HG02885 (cell line): ENCODE measurements around the gene HMGCL.
"Not testable (repeated sequence)": the region's sequence is repeated elsewhere in the genome, so short reads cannot be mapped to it uniquely, and the experiment has no call there.

Experiments used
- ATAC-seq: cut with Tn5 transposase; IDR thresholded peaks from one replicate; pipeline ENCODE4 v1.9.1; 2021; ENCODE audit warnings: mild to moderate bottlenecking; ENCODE audit not compliant: unreplicated experiment, poor library complexity

The HMGCL gene

GRCh38 chr1:23799570-23800399 is 25.4 kb downstream of the HMGCL start:
- peak; percentile 14 for ATAC-seq

DNA sequence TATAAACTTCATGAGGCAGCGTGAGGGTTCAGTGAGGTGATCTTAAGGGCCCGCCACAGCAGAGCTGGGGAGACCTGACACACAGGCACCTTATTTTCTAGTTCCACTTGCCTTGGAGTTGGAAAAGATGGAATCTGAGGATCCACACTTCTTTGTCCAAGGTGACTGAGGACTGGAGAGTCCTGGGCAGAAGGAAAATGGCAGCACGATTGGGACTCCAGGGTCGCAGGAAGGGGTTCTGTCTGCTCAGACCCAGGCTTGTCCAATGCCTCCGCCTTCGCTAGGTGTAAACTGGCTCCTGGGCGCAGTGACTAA is 26.0 kb downstream of the HMGCL start:
- ATAC-seq, result no peak

DNA sequence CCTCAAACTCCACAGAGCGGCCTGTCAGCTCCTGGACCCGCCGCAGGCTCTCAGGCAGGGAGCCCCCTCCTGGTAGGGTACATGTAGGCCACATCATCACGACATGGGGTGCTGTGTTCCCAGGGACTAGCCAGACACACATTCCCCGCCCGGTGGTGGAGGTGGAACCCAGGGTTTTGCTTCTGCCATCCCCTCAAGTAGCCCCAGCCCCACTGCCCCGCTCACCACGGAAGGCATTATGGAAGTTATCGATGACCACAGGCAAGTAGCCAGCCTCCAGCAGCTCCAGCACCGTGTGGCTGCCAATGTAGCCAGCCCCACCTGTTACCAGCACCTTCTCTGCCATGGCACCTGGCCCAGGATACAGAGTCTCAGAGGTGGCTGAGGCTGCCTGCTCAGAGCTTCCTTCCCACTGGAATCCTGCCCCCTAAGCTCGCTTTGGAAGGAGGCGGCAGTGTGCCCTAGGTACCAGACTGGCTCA is 26.5 kb downstream of the HMGCL start:
- no peak for ATAC-seq

- ATAC-seq, result no peak
Measured at GRCh38 chr1:23797478-23798448, 27.5 kb downstream of the HMGCL start.

DNA sequence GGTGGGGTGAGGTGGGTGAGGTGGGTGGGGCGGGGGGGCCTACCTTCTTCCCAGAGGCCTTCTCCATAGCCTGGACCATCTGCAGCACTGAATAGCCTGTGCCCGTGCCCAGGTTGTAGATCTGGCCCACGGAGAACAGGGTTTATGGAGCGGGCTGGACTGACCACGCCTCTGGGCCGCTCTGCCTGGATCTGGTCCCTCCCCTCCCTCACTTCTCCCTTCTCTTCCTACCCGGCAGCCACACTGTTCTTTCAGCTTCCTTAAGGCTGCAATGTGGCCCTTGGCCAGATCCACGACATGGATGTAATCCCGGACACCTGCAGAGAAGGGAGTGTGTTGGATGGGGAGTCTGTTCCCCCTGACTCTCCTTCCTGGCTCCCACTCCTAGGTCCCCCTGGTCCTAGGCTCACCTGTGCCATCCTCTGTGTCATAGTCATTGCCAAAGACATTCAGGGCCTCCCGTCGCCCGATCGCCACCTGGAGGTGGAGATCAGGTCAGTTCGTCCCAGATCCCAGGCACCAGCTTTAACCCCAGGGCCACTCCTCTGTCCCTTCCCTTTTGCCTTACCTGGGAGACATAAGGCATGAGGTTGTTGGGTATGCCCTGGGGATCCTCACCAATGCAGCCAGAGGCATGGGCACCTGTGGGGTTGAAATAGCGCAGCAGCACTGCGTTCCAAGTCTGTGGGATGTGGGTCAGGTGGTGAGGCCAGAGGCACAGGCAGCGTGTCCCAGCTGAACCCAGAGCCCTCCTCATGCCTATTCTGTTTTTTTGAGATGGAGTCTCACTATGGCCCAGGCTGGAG is 28.6 kb downstream of the HMGCL start:
- ATAC-seq, result no peak

GRCh38 chr1:23795676-23796465 is 29.4 kb downstream of the HMGCL start:
- ATAC-seq, result no peak

DNA sequence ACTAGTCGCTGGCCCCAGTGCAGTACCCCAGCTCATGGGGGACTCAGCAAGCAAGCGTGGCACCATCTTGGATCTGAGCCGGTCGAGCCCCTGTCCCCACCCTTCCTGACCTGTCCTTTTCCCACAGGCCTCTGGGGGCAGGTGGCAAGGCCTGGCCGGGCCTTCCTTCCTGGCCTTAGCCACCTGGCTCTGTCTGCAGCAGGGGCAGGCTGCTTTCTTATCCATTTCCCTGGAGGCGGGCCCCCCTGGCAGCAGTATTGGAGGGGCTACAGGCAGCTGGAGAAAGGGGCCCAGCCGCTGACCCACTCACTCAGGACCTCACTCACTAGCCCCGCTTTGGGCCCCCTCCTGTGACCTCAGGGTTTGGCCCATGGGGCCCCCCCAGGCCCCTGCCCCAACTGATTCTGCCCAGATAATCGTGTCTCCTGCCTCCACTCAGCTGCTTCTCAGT is 30.5 kb downstream of the HMGCL start:
- ATAC-seq, result not testable (repeated sequence)

- ATAC-seq, result no peak
Measured at GRCh38 chr1:23793861-23794731, 31.1 kb downstream of the HMGCL start.

DNA sequence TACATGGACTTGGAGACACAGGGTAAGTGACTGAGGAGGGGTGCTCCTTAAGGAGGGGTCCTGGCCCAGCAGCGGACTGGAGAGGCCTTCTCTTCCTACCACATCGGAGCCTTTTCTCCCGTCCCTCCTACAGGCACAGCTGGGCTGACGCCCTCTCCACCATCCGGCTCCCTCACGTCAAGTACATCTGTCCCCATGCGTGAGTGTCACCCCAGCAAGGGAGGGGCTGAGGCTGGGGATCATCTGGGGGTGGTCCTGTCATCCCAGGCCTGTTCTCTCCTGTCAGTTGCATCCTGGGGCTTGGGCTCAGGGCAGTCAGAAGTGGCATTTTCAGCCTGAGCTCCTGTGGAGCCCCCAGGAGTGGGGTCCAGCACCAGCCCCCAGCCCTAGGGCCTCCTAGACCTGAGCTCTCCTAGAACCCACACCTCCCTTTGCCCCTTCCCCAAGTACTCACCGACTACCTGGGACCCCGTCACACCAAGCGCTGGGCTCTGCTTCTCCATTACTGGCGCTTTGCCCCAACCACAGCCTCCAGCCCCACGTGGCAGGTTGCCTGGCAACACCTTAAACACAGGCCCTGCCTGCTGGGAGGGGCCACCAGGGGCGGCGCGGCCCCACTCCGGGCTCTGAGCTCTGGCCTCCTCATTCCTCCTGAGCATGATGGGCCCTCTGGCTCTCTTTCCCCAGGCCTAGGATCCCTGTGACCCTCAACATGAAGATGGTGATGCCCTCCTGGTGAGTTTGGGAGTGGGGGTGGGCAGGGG is 32.0 kb downstream of the HMGCL start:
- ATAC-seq, result no peak

DNA sequence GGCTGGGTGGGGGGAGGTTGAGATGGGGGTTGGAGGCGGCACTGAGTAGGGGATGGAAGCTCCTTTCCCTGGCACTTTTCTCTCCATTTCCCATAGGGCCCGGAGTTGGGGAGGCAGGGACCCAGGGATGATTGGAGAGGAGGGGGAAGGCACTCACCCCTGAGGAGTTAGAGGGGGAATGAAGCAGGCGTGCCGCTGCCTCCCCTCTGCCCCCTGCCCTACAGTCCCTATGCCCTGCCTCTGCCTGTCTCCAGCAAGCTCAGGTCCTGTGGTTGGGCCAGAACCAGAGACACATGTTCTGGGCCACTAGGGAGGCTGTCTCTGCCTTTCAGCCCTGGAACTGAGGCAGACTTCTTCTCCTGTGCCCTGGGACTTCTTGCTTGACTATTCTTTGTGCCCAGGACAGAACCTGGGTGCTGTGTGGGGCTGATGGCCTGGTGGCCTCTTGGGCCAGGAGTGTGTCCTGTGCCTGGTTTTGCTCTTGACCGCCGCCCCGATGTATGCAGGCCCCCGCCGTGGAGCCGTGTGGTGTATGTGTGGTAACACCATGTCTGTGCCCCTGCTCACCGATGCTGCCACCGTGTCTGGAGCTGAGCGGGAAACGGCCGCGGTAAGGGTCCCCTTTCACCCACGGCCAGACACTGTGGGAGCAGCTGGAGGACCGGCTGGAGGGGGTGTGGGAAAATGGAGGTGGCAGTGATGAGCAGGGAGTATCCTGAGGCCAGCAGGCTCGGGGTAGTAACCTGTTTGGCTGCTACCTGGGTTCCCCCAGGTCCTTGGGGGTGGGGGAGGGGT is 32.9 kb downstream of the HMGCL start:
- ATAC-seq, result no peak

GRCh38 chr1:23791516-23792047 is 33.6 kb downstream of the HMGCL start:
- no peak for ATAC-seq

- ATAC-seq, result peak; percentile 87
Measured at GRCh38 chr1:23790696-23791515, 34.3 kb downstream of the HMGCL start, which contains the start of gene LYPLA2. Gene LYPLA2 (plus strand): TSS chr1:23791145. CDS start chr1:23792683, 1,538 bp downstream.

DNA sequence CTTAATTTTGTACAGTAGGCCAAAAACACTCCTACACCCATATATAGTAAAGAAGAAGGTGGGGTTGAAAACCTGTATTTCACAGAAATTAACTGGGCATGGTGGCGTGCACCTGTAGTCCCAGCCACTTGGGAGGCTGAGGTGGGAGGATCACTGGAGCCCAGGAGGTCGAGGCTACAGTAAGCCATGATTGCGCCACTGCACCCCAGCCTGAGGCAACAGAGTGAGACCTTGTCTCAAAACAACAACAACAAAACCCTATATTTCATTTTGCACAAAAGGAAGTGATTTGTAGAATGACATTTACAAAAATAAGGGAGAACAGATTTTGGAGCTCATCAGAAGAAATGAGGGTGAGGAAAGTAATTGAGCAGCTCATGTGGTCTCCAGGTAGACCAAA is 36.5 kb downstream of the HMGCL start:
- no peak for ATAC-seq

GRCh38 chr1:23787701-23788100 is 37.5 kb downstream of the HMGCL start:
- no peak for ATAC-seq

DNA sequence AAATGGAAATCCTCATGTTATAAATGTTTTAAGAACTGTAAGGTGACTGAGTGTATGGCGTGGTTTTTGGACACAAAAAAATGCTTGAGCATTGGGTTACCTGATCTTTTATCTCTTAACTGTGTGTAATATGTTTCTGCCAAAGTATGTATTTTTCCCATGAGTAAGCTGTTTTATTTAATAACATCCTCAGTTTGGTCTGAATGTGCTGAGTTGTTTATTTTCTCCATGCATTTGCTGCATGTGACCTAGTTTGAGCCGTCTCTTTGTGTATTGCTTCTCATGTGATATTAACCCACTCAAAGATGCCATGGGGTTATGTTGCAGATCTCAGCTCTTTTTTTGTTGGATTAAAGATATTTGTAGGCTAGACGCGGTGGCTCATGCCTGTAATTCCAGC is 40.4 kb downstream of the HMGCL start:
- ATAC-seq, result no peak

DNA sequence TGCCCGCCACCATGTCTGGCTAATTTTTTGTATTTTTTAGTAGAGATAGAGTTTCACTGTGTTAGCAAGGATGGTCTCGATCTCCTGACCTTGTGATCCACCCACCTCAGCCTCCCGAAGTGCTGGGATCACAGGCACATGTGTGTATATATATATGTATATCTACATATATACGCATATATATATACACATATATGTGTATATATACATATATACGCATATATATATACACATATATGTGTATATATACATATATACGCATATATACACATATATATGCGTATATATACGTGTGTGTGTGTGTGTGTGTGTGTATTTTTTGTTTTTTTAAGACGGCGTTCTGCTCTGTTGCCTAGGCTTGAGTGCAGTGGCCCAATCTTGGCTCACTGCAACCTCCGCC is 42.1 kb downstream of the HMGCL start:
- ATAC-seq, result not testable (repeated sequence)
